SK-N-SH treated with all-trans-retinoic acid at 6 μM for 48 hours (cell line): Measurements from ENCODE around the gene SH3PXD2A.

Source experiments
- ARNTL ChIP-seq: fragments of 450-650 bp; formaldehyde crosslinking; IDR thresholded peaks from 2 replicates; pipeline ENCODE4 v1.5.0; 2020; ENCODE audit warnings: low read depth, mild to moderate bottlenecking, moderate library complexity, borderline replicate concordance
- BACH2 ChIP-seq: fragments of 250-450 bp; sonication (Bioruptor Pico); IDR thresholded peaks from 2 replicates; pipeline ENCODE4 v1.9.0; 2021; ENCODE audit warnings: mild to moderate bottlenecking, borderline replicate concordance
- ISL1 ChIP-seq: fragments of 250-450 bp; sonication (Bioruptor Pico); IDR thresholded peaks from 2 replicates; pipeline ENCODE4 v2.1.2; 2022; ENCODE audit warnings: mild to moderate bottlenecking, moderate library complexity
- PATZ1 ChIP-seq: fragments of 250-450 bp; sonication (Bioruptor Pico); IDR thresholded peaks from 2 replicates; pipeline ENCODE4 v1.8.0; 2020; ENCODE audit warnings: mild to moderate bottlenecking, moderate library complexity, borderline replicate concordance
- RARB ChIP-seq: fragments of 250-450 bp; sonication (Bioruptor Pico); IDR thresholded peaks from 2 replicates; pipeline ENCODE4 v1.8.0; 2021; ENCODE audit warnings: mild to moderate bottlenecking, moderate library complexity
- SNAI2 ChIP-seq: fragments of 250-450 bp; sonication (Bioruptor Pico); IDR thresholded peaks from 2 replicates; pipeline ENCODE4 v1.5.0; 2020; ENCODE audit warnings: mild to moderate bottlenecking, moderate library complexity
- TOX ChIP-seq: fragments of 250-450 bp; sonication (Bioruptor Pico); IDR thresholded peaks from 2 replicates; pipeline ENCODE4 v1.8.0; 2021; ENCODE audit warnings: mild to moderate bottlenecking, moderate library complexity, borderline replicate concordance
- ZFP30 ChIP-seq: fragments of 450-650 bp; formaldehyde crosslinking; IDR thresholded peaks from 2 replicates; pipeline ENCODE4 v1.5.0; 2022; ENCODE audit warnings: mild to moderate bottlenecking, moderate library complexity
- ZNF8 ChIP-seq: fragments of 450-650 bp; formaldehyde crosslinking; IDR thresholded peaks from 2 replicates; pipeline ENCODE4 v1.5.0; 2020; ENCODE audit warnings: mild to moderate bottlenecking, moderate library complexity
- TF ChIP-seq, protein P1 (sequence below): fragments of 250-450 bp; sonication (Bioruptor Pico); IDR thresholded peaks from 2 replicates; pipeline ENCODE4 v1.8.0; 2021; ENCODE audit warnings: low read depth, mild to moderate bottlenecking, moderate library complexity, borderline replicate concordance

DNA sequence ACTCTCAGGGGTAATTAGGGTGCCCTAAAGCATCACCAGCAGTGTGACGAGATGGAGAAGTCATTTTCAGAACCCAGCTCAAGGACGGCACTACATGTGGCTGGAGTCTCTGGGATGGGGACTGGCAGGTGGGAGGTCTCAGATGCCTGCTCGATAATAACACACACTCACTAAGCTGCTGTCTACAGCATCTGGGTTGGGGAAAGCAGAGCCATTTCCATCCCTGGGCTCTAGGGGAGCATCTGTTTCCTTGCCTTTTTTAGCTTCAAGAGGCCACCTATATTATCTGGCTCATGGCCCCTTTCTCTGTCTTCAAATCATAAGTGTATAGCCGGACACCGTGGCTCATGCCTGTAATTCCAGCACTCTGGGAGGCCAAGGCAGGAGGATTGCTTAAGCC, 79.6 kb downstream of the SH3PXD2A start:
- TF ChIP-seq, protein P1, sequence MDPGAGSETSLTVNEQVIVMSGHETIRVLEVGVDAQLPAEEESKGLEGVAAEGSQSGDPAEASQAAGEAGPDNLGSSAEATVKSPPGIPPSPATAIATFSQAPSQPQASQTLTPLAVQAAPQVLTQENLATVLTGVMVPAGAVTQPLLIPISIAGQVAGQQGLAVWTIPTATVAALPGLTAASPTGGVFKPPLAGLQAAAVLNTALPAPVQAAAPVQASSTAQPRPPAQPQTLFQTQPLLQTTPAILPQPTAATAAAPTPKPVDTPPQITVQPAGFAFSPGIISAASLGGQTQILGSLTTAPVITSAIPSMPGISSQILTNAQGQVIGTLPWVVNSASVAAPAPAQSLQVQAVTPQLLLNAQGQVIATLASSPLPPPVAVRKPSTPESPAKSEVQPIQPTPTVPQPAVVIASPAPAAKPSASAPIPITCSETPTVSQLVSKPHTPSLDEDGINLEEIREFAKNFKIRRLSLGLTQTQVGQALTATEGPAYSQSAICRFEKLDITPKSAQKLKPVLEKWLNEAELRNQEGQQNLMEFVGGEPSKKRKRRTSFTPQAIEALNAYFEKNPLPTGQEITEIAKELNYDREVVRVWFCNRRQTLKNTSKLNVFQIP (CRISPR knock-in tag): no peak
- TF ChIP-seq RARB: no peak
- TF ChIP-seq ARNTL (CRISPR knock-in tag): no peak
- no peak for TF ChIP-seq TOX (CRISPR knock-in tag)
- TF ChIP-seq ZFP30 (CRISPR knock-in tag): no peak
- no peak for TF ChIP-seq ZNF8
- no peak for TF ChIP-seq ISL1 (CRISPR knock-in tag)
- no peak for TF ChIP-seq PATZ1 (CRISPR knock-in tag)
- TF ChIP-seq SNAI2 (CRISPR knock-in tag): no peak
- TF ChIP-seq BACH2: no peak
